ENCODE data around the gene NOL6.

Gene NOL6

GRCh38 chr9:33450621-33451146, 23.0 kb downstream of the NOL6 start:
- no peak for DNase-seq

GRCh38 chr9:33449715-33450114, 24.0 kb downstream of the NOL6 start:
- no peak for DNase-seq

- DNase-seq = peak; percentile 64
Observed at GRCh38 chr9:33447799-33448553, 25.7 kb downstream of the NOL6 start.

GRCh38 chr9:33446946-33447798, 26.6 kb downstream of the NOL6 start, which contains the start of gene AQP3:
AQP3 (minus strand) TSS chr9:33447593; CDS start chr9:33447530, 63 bp downstream.
- DNase-seq = no peak

- no peak for DNase-seq
Observed at GRCh38 chr9:33446240-33446945, 27.3 kb downstream of the NOL6 start.

GRCh38 chr9:33445389-33446239, 28.1 kb downstream of the NOL6 start:
- DNase-seq = no peak

- no peak for DNase-seq
Observed at GRCh38 chr9:33443464-33444154, 30.1 kb downstream of the NOL6 start.

GRCh38 chr9:33443047-33443446, 30.7 kb downstream of the NOL6 start:
- DNase-seq = no peak

GRCh38 chr9:33442125-33442524, 31.6 kb downstream of the NOL6 start:
- no peak for DNase-seq

GRCh38 chr9:33440609-33441008, 33.1 kb downstream of the NOL6 start:
- no peak for DNase-seq

- DNase-seq = no peak
Observed at GRCh38 chr9:33440204-33440603, 33.5 kb downstream of the NOL6 start.

GRCh38 chr9:33439731-33440130, 34.0 kb downstream of the NOL6 start:
- DNase-seq = no peak

GRCh38 chr9:33438926-33439680, 34.6 kb downstream of the NOL6 start:
- no peak for DNase-seq

- DNase-seq = no peak
Observed at GRCh38 chr9:33437898-33438297, 35.8 kb downstream of the NOL6 start.

GRCh38 chr9:33437205-33437604, 36.5 kb downstream of the NOL6 start:
- no peak for DNase-seq

GRCh38 chr9:33436445-33436844, 37.3 kb downstream of the NOL6 start:
- no peak for DNase-seq

- peak; percentile 76 for DNase-seq
Observed at GRCh38 chr9:33435821-33436277, 37.9 kb downstream of the NOL6 start.

GRCh38 chr9:33434317-33435105, 39.2 kb downstream of the NOL6 start:
- no peak for DNase-seq

- DNase-seq = no peak
Observed at GRCh38 chr9:33433871-33434270, 39.9 kb downstream of the NOL6 start.

GRCh38 chr9:33431420-33431819, 42.3 kb downstream of the NOL6 start:
- DNase-seq = no peak
